GM18867 (cell line): Measurements from ENCODE around the gene SLX4IP.

Experiments used
- ATAC-seq: cut with Tn5 transposase; IDR thresholded peaks from one replicate; pipeline ENCODE4 v1.9.1; 2021; ENCODE audit warnings: mild to moderate bottlenecking, moderate library complexity; ENCODE audit not compliant: unreplicated experiment

The SLX4IP gene

GRCh38 chr20:10644458-10645204 lies 209.5 kb downstream of the SLX4IP start:
- peak; percentile 82 for ATAC-seq

- no peak for ATAC-seq
Observed at GRCh38 chr20:10645205-10645570, 210.1 kb downstream of the SLX4IP start.

GRCh38 chr20:10646006-10646405 lies 210.9 kb downstream of the SLX4IP start:
- no peak for ATAC-seq

- no peak for ATAC-seq
Observed at GRCh38 chr20:10646886-10647420, 211.8 kb downstream of the SLX4IP start.

GRCh38 chr20:10647471-10647870 lies 212.4 kb downstream of the SLX4IP start:
- peak; percentile 40 for ATAC-seq

DNA sequence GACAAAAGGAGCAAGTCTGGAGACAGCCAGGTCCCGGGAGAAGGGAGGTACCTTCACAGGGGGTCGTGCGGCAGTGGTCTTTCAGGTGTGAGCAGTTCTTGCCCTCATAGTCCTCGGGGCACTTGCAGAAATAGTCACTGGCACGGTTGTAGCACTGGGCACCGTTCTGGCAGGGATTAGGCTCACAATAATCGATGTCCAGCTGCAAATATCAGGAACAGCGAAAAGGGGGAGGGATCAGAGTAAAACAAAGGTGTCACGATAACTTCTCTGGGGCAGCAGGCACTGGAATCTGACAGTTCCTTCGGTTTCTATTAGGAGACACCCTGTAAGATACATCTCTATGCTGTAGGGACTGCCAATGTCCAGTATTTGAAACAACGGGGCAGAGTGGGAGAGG lies 212.8 kb downstream of the SLX4IP start:
- no peak for ATAC-seq

GRCh38 chr20:10648651-10649050 lies 213.5 kb downstream of the SLX4IP start:
- ATAC-seq: no peak

DNA sequence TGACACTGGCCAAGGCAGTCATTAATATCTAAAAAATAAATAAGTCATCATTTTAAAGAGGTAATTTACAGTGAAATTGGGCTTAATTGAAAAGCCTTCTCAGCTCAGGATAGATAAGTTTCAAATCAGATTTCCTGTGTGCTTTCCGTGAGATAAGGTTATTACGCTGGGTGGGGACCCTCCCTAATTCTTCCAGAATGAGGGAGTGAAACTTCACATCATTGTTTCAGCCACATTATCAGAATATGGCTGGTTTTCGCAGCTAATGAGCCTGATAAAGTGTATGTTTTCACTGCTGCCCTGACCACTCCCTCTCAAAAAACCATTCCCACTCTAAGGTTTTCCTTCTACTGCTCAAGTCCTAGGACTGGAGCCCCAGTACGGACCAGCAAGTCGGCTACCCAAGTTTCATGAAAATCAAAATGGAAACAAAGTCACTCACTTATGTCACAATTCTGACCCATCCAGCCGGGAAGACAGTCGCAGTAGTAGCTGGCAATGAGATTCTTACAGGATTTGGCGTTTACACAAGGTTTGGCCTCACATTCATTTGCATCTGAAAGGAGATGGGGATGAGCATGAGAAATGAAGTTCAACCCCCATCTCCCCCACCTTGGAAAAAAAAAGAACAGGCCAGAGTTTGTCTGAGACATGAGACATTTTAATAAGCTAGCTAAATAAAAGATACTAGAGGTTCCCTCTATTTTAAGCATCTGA lies 214.1 kb downstream of the SLX4IP start:
- no peak for ATAC-seq

- ATAC-seq: no peak
Observed at GRCh38 chr20:10649797-10650160, 214.7 kb downstream of the SLX4IP start.

- ATAC-seq: no peak
Observed at GRCh38 chr20:10651227-10651990, 216.3 kb downstream of the SLX4IP start.

- no peak for ATAC-seq
Observed at GRCh38 chr20:10652185-10652584, 217.1 kb downstream of the SLX4IP start.

- ATAC-seq: no peak
Observed at GRCh38 chr20:10652660-10653261, 217.7 kb downstream of the SLX4IP start.

- ATAC-seq: peak; percentile 44
Observed at GRCh38 chr20:10653599-10654249, 218.6 kb downstream of the SLX4IP start.

GRCh38 chr20:10654250-10654610 lies 219.1 kb downstream of the SLX4IP start:
- peak; percentile 3 for ATAC-seq

DNA sequence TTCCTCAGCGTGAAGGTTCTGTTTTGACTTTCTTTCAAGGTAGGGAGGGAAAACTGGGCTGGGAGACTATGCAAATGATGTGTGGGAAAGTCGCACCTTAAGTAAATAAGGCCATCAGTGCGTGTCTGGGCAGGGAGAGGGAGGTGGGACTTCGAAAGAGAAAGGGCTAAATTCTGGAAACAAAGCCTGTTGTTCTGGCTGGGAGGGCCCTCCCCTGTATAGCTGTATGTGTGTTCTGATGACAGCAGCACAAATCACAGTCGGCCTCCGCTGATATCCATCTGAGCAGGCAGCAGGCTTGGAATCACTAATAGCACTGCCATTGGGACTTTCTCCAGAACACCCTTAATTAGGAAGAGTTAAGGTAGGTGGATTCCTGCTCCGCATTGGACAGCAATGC lies 219.5 kb downstream of the SLX4IP start:
- peak; percentile 80 for ATAC-seq

DNA sequence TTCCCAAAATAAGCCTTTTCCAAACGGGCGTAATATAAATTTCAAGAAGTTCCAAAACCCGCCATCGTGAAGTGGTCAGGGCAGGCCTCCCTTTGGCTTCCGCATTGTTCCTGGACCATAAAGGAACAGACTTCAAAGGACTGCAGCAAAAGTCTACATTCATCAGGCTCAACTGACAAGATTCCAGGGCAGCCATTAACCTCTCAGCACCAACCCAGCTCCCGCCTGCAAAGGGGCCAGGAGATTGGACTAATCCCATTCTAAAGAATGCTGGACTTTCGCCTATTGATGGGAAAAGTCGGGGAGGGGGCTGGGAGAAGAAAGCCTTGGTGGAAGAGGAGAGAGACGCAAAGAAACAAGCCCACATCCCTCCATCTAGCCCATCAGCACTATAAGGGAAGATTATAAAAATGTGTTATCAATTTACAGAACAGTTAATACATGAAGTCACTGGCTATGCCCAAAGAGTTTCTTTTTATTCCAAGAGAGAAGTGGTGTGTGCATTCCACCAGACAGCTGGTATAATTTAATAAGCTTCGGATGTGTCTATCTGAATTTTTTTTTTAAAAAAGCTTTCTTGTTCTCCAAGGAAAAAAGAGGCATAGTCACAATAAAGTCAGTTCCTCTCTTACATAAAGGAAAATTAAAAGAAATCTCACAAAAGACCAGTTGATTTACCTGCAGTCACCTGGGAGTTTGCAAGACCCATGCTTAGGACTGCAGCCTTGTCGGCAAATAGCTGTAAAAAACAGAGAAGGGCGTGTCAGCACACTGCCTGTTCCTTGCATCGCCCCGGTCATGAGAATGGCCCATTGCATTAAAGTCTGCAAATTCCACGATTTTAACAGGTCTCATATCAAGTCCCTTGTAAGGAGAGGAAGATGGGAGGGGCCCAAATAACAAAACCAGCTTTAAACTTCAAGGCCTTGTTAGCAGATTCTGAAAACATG lies 220.9 kb downstream of the SLX4IP start:
- ATAC-seq: no peak

- no peak for ATAC-seq
Observed at GRCh38 chr20:10657453-10657852, 222.3 kb downstream of the SLX4IP start.

- ATAC-seq: no peak
Observed at GRCh38 chr20:10658051-10658823, 223.1 kb downstream of the SLX4IP start.
